HL-60/S4 (cell line): Measurements from ENCODE around the gene THOC2.
"Not testable (repeated sequence)": the region's sequence is repeated elsewhere in the genome, so short reads cannot be mapped to it uniquely, and the experiment has no call there.

Source experiments
- in situ Hi-C: fragments of 300-500 bp; cut with MboI; formaldehyde crosslinking; loops from 2 replicates; pipeline ENCODE4 v1.14.3; 2022; ENCODE audit warnings: low sequenced_read_pairs

THOC2 gene, protein sequence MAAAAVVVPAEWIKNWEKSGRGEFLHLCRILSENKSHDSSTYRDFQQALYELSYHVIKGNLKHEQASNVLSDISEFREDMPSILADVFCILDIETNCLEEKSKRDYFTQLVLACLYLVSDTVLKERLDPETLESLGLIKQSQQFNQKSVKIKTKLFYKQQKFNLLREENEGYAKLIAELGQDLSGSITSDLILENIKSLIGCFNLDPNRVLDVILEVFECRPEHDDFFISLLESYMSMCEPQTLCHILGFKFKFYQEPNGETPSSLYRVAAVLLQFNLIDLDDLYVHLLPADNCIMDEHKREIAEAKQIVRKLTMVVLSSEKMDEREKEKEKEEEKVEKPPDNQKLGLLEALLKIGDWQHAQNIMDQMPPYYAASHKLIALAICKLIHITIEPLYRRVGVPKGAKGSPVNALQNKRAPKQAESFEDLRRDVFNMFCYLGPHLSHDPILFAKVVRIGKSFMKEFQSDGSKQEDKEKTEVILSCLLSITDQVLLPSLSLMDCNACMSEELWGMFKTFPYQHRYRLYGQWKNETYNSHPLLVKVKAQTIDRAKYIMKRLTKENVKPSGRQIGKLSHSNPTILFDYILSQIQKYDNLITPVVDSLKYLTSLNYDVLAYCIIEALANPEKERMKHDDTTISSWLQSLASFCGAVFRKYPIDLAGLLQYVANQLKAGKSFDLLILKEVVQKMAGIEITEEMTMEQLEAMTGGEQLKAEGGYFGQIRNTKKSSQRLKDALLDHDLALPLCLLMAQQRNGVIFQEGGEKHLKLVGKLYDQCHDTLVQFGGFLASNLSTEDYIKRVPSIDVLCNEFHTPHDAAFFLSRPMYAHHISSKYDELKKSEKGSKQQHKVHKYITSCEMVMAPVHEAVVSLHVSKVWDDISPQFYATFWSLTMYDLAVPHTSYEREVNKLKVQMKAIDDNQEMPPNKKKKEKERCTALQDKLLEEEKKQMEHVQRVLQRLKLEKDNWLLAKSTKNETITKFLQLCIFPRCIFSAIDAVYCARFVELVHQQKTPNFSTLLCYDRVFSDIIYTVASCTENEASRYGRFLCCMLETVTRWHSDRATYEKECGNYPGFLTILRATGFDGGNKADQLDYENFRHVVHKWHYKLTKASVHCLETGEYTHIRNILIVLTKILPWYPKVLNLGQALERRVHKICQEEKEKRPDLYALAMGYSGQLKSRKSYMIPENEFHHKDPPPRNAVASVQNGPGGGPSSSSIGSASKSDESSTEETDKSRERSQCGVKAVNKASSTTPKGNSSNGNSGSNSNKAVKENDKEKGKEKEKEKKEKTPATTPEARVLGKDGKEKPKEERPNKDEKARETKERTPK (N-terminal part only)

DNA sequence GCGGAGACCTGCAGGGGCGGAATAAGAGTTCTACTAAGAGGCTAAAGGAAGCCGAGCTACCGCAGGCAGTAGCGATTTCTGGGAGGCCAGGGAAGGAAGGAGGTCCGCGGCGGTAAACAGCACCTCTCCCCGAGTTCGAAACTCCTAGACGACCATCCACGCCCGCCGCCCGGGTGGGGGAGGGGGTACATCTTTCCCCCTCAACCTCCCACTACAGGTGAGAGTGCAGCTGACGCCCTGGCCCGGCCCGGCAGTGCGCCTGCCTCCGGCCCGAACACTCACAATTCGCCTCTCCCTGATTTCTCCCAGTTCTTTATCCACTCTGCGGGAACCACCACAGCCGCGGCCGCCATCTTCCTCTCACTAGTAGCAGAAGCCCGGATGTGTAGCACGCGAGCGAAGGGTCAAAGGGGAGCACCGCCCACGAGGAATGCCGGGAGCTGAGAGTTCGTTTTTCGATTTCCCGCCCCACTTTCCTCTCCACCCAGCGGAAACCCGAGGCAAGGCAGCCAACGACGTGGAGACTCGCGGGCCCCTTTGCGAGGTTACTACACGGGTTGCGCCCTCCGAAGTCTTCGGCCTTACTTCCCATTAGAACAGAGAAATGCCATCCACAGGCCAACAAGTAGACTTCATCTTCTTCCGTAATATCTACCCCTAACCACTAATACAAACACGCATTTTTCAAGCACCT, at the start of gene THOC2:
Gene THOC2 (minus strand): TSS at position 383 of the 694 bp plus-strand sequence. CDS start 30 bp downstream, at position 353.
- in situ Hi-C loops, result no loop called here

DNA sequence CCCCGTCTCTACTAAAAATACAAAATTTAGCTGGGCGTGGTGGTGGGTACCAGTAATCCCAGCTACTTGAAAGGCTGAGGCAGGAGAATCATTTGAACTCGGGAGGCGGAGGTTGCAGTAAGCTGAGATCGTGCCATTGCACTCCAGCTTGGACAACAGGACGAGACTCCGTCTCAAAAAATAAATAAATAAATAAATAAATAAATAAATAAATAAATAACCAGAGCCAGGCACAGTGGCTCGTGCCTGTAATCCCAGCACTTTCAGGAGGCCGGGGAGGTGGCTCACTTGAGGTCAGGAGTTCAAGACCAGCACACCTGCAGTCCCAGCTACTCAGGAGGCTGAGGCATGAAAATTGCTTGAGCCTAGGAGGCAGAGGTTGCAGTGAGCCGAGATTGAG, 48.9 kb upstream of the THOC2 start:
- in situ Hi-C loops, result not testable (repeated sequence)

DNA sequence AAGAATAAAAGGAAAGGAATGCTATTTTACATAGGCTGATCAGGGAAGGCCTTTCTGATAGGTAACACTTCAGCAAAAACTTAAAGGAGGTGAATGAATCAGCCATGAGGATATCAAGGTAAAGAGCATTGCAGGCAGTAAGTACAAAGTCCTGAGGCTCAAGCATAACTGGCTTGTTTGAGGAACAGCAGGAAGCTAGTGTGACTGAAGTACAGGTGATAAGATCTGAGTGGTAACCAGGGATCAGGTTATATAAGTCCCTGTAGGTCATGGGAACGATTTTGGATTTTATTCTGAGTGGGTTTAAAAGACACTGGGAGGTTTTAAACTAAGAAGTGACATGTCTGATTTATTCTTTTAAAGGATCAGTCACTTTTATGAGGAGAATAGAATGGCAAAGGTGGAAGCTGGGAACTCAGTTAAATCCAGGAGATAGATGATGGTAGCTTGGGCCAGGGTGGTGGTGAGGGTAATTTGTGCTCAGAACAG, 47.1 kb upstream of the THOC2 start:
- in situ Hi-C loops, result no loop called here

DNA sequence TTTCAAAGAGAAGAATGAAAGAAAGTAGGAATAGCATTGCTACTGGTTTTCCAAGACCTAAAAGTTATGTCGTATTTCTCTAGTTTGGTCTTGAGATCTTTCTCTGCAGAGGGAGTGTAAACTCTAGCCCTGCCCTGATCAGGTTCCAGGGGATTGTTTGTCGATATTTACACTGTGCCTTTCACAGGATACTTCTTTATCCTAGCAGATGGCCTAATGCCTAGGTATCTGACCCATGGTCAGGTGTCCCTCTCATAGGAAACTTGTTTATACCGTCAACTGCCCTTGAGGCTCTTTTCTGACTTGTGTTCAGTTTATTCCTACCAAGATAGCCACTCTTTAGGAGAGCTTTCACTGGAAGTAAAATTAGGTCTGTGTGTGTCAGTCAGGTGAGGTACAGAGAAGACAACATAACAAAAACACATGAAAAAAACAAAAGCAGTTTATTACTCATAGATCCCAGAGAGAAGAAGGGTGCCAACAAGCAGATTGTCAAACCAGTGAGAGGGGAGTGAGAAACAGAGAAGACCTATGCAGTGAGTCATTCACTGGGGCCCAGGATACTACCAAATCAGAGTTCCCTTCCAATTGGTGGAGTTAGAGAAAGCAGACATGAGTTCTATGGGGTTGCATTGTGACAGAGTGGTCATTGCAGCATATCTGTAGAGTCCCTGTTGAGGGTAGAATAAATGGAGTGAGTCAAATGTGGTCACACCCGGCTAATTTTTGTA, 40.6 kb upstream of the THOC2 start:
- in situ Hi-C loops, result no loop called here

DNA sequence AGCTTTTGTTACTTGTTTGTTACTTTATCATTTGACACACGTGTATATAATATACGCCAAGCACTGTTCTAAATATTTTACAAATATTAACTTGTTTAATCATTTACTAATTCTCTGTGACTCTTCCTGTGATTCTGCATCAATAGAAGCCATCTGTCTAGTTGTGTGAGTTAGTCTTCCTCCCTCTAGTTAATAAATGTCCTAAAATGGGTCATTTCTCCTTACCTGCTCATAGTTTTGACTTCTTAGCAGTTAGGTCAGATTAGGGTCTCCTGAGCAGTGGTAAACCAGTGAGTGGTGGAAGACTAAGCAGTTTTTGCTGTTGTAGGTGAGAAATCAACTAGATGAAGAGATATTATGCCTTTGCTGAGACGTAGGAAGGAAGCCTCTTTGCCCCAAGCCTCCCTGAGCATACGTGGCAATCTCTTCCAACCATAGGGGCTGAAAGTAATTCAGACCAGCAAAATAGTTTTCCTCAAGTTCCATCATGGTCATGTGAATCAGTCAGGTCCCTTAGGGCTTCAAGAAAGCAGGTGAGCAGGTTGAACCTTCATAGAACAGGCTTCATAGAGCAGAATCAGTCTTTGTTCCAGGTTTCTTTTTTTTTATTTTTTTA, 38.7 kb upstream of the THOC2 start:
- in situ Hi-C loops, result no loop called here

DNA sequence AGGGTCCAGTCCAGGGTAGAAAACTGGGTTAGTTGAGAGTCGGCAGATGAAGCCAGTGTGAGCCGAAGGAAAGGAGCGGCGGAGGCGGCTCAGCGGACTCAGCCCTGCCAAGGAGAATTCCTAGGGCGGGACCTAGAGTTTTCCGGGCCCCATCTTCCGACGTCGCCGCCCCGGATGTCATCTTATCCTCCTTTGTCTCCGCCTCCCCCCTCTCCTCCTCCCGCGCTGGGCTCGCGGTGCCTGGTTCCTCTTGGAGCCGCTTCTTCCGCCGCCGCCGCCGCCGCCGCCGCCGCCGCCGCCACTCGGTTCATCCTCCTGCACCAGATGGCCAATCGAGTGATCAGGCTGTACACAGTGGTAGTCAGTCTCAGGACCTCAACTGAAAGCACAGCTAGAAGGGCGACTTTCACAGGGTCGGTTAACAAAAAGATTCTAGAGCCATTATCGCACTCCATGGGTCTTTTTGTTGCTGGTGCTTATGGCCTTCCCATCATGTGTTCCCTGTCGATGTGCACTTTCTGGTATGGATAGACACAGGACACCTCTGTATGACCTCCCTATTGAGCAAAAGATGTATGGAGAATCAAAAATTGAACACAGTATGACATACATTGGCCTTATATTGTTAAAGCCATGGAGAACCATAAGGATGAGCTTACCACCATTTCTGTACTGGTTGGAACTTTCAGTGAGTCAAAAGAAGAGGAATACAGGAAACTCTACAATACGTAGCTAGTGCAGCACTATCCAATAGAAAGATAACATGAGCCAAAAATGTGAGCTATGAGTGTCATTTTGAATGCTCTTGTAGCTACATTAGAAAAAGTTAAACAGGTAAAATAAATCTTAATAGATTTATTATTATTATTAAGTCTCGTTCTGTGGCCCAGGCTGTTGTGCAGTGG, 32.4 kb upstream of the THOC2 start:
- in situ Hi-C loops, result no loop called here

DNA sequence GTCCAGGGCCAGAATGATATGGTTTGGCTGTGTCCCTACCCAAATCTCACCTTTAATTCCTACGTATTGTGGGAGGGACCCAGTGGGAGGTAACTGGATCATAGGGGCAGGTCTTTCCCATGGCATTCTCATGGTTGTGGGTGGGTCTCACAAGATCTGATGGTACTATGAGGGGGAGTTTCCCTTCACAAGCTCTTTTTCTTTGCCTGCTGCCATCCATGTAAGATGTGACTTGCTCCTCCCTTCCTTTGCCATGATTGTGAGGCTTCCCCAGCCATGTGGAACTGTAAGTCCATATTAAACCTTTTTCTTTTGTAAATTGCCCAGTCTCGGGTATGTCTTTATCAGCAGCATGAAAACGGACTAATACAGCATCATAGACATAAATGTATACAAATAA, 27.0 kb upstream of the THOC2 start:
- in situ Hi-C loops, result not testable (repeated sequence)

DNA sequence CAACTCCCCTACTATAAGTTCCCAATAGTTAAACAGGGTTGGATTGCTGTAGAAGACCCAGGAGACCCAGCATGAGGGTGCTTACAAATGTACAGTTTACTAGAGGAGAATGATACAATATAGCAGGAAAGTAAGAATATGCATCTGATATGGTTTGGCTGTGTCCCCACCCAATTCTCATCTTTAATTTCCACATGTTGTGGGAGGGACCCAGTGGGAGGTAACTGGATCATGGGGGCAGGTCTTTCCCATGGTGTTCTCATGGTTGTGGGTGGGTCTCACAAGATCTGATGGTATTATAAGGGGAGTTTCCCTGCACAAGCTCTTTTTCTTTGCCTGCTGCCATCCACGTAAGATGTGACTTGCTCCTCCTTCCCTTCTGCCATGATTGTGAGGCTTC, 24.9 kb upstream of the THOC2 start:
- in situ Hi-C loops, result not testable (repeated sequence)

DNA sequence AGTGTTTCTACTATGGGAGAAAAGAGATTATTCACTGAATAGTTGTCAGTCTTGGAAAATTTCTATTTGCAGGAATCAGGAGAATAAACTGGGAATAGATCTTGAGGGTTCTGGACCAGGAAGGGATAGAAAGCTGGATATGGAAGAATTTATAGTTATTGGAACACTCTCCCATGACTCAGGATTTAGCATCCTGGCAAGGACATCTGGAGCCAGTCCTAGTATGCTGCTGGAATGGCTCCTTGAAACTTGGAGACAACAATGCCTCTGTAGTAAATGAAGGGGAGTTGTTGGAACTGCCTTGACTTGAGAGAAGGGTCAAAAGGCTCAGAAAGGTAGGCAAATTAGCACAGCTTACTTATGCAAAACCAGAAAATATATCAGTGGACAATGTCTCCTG, 23.5 kb upstream of the THOC2 start:
- in situ Hi-C loops, result no loop called here

DNA sequence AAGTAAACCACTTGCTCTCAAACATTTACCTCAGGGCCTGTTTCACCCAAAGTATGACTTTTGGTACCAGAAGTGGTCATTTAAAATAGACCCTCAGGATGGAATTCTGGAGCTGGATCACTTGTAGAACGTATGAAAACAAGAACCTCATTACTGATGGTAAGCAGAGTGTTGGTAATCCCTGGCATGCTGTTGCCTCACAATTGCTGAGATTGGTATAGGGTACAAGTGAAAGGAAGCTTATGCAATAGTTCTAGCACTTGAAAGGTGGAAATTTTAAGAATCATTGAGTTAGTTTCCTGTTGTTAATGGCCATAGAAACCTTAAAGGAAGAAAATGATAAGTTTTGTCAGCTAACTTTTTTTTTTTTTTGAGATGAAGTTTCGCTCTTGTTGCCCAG, 22.3 kb upstream of the THOC2 start:
- in situ Hi-C loops, result no loop called here

DNA sequence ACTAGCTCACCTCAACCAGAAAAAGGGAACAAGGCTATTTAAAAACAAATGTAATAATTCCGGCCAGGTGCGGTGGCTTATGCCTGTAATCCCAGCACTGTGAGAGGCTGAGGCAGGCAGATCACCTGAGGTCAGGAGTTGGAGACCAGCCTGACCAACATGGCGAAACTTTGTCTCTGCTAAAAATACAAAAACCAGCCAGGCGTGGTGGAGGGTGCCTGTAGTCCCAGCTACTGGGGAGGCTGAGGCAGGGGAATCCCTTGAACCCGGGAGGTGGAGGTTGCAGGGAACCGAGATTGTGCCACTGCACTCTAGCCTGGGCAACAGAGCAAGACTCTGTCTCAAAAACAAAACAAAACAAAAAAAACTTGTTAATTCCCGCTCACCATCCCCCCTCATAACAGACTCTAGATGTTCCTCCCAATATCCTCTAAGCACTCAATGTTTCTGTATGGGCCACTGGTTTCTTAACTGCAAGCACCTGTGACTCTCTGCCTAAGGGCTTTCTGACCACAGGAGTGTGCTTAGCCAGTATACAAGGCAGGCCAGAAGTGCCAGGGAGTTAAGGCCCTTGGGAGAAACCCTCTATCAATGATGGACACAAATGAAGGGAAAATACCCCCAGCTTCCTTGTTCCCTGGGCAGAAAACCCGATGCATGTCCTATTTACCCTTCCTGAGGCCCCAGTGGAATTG, 21.0 kb upstream of the THOC2 start:
- in situ Hi-C loops, result no loop called here

DNA sequence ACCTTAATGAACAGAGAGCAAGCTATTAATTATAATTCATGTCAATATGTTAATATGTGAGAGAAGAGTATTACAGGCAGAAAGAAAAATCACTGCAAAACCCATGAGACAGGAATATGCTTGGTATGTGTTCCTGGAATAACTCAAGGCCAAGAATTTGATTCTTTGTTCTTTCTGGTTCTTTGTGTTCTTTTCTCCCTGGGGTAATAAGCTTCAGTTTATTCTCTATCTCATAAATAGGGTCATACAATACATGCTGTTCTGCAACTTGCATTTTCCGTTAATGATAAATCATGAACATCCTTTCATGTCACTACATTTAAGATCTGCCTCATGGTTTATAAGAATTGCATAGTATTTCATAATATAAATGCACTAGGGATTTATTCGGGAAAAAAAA, 16.8 kb upstream of the THOC2 start:
- in situ Hi-C loops, result no loop called here

DNA sequence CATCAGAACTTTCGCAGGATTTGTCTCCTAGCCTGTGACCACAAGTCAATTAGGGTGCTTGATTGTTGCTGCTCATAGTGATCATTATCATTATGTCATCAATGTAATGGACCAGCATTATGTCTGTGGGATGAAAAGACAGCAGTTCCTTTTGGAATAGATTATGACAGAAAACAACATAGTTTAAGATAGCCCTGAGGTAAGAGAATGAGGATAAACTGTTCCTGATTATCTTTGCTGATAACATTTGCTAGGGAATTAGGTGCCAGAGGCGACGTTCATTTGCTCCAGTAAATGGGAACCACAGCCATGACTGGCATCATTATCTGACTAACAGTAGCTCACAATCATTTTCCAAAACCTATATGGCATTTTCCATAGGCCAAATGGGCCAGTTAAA, 12.7 kb upstream of the THOC2 start:
- in situ Hi-C loops, result no loop called here

DNA sequence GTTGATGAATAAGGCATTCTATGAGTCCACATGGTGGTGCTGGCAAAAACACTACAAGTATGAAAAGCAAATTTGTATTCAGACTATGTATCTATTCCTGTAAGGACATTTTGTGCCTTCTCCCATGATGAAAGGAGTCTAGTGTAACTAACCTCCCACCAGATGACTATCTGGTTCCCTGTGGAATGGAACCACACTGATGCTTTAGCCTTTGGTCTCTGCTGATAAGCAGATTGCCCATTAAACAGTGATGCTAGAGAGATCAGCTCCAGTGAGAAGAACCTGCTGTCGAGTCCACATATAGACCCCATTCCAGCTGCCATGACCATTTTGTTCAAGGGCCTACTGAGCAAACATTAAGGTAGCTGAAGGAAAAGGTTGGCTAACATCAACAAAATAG, 10.5 kb upstream of the THOC2 start:
- in situ Hi-C loops, result no loop called here

DNA sequence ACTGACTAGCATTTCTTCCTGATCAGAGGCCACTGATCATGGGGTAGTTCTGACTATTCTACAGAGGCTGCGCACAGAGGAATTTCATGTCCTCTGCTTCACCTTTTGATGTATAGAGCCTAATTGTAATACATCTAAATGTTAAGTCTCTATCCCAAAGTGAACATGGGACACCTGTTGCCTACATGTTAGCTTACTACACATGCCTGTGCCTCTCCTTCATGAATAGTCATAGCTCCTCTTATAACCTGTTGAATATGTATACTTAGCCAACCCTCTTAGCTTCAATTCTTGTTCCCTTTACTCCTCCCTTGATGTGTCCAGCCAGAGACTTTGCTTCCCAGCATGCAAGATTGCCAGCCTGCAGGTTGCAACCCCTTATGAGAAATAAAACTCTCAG, 9.6 kb upstream of the THOC2 start:
- in situ Hi-C loops, result no loop called here

DNA sequence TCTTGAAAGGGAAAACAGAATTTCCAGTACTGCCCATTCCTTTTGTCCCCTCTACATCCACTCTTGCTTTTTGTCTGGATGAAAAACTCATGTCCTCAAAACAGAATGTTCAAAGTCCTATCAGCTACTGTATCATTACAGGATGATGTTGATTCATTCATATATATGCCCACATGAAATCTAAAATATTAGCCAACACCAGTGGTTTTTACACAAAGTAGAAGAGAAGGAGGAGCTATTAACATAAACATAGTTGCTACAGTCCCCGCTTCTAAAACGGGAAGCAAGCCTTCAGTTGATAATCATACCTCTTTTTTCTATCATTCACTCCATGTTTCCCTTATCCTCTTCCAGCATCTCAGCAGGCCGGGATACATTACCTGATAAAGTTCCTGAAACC, 7.7 kb upstream of the THOC2 start:
- in situ Hi-C loops, result no loop called here

DNA sequence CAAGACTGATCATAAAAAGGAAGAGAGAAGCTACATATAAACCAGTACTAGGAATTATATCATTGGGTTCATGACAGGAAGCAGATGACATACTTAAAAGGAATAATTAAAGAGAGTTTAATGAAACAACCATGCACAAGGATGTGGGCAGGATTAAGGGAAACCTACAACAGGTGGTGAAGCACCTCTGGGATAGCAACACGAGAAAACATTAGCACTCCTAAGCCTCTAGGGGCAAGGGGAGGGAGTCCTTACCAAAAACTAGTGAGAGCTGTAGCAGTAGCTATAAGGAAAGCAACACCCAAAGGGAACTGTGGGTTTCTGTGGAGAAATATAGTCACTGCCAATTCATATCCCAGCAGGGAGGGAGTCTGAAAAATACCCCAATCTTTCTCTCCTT, 7.2 kb upstream of the THOC2 start:
- in situ Hi-C loops, result no loop called here

DNA sequence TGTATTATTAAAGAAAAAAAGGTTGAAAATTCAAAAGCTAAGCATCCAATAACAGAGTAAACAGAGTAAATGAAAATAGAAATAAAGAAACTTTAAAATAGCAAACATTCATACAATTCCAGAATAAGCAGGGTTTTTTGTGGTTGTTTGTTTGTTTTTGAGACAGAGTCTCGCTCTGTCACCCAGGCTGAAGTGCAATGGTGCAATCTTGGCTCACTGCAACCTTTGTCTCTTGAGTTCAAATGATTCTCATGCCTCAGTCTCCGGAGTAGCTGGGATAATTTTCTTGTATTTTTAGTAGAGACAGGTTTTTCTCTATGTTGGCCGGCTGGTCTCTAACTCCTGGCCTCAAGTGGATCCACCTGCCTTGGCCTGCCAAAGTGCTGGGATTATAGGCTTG, 6.6 kb upstream of the THOC2 start:
- in situ Hi-C loops, result no loop called here
